Measurements from ENCODE around the gene IL18. TPM values are rescaled to one million over a fixed set of nuclear protein-coding genes. Genes with fewer than 3 reads are reported as not detected.

The IL18 gene
- total RNA-seq, 1 experiment from 2014 or later: 0.31 TPM

- WGBS (ENCODE audit: extremely low coverage, insufficient read length, low lambda C conversion rate): no CpG with 5 or more reads among the region's 25 CpGs
- no peak for DNase-seq
- Histone ChIP-seq H3K79me1 (ENCODE audit: insufficient read depth, low read depth, low read length, poor library complexity, severe bottlenecking) (no peaks in the 10 kb centered on the region), H3K4ac (ENCODE audit: low read depth, low read length) (no peak within 1 kb of the TSS; the same call in 1 of the 2 replicates), H3K27me3 (ENCODE audit: insufficient read depth, low read length) (no peaks in the 10 kb centered on the region), H3K18ac (ENCODE audit: insufficient read length, low read depth, low read length) (no peak within 1 kb of the TSS), H2BK12ac (ENCODE audit: insufficient read length, low read depth, low read length) (no peak within 1 kb of the TSS), H2BK20ac (ENCODE audit: low read depth, low read length, poor library complexity, severe bottlenecking) (no peak within 1 kb of the TSS), H2BK5ac (ENCODE audit: insufficient read length, low read length) (no peak within 1 kb of the TSS), H3K23me2 (ENCODE audit: insufficient read length, low read depth, low read length, poor library complexity, severe bottlenecking) (no peaks in the 10 kb centered on the region), H4K5ac (ENCODE audit: insufficient read length, low read depth, low read length) (no peak within 1 kb of the TSS), H2BK15ac (ENCODE audit: low read depth, low read length) (no peak within 1 kb of the TSS), H3K9ac (ENCODE audit: extremely low read depth, insufficient read length, low read length) (no peak within 1 kb of the TSS), H3K56ac (ENCODE audit: insufficient read length, low read depth, low read length) (no peak within 1 kb of the TSS), H3K79me2 (ENCODE audit: insufficient read depth, low read length) (no peaks in the 10 kb centered on the region), H3K27ac (ENCODE audit: insufficient read length, low read depth, low read length) (no peak within 1 kb of the TSS), H2BK120ac (ENCODE audit: low read depth, low read length, poor library complexity, severe bottlenecking) (no peak within 1 kb of the TSS), H4K8ac (replicated peaks; ENCODE audit: insufficient read length, low read depth, low read length) (no peak within 1 kb of the TSS), H3K23ac (ENCODE audit: insufficient read length, low read depth, low read length) (no peak within 1 kb of the TSS), H2AK5ac (ENCODE audit: insufficient read length, low read length) (no peak within 1 kb of the TSS), H3K9me3 (ENCODE audit: control insufficient read depth, low read depth, low read length) (no peaks in the 10 kb centered on the region), H4K20me1 (ENCODE audit: control insufficient read depth, insufficient read depth, insufficient read length) (no peaks in the 10 kb centered on the region), H3T11ph (ENCODE audit: low read length) (no peak within 1 kb of the TSS), H3K14ac (ENCODE audit: insufficient read depth, low read length) (no peak within 1 kb of the TSS), H2AFZ (ENCODE audit: low read length) (no peak within 1 kb of the TSS), H4K91ac (ENCODE audit: insufficient read length, low read depth, low read length) (no peak within 1 kb of the TSS), H3K4me2 (ENCODE audit: insufficient read depth, insufficient read length, low read length) (no peak within 1 kb of the TSS), H3K4me1 (ENCODE audit: insufficient read depth, low read length) (peaks cover 3% of the 10 kb centered on the region; the same call in 1 of the 2 replicates)
- TF ChIP-seq CTCF (conservative IDR thresholded peaks at IDR 0.05): no peak
- H3K4me1 Mint-ChIP-seq: peaks cover 7 to 8% of the 10 kb centered on the region in 2 experiments
- H3K9me3 Mint-ChIP-seq: no peaks in the 10 kb centered on the region
- no peak within 1 kb of the TSS for H3K4me3 Mint-ChIP-seq
- no peaks in the 10 kb centered on the region for H3K36me3 Mint-ChIP-seq (ENCODE audit: insufficient read depth in 1 of 3, low read depth in 3 of 3)
- H3K27ac Mint-ChIP-seq: no peak within 1 kb of the TSS
- H3K27me3 Mint-ChIP-seq (ENCODE audit: low read depth): peaks cover 2% of the 10 kb centered on the region; the same call in 1 of the 2 replicates
Measured at GRCh38 chr11:112167145-112167544, 3.3 kb upstream of the IL18 start, which contains the start of gene TEX12. TEX12 (plus strand) TSS chr11:112167372; CDS start chr11:112169269, 1,897 bp downstream.

Data from H9 (cell line).